ENCODE data around the gene RGS17. TPM values are rescaled to one million over a fixed set of nuclear protein-coding genes. Genes with fewer than 3 reads are reported as not detected.

RGS17 gene
- total and polyA plus RNA-seq, 2 of the 13 experiments (the other 11 are each of a cell fraction or from before 2014, with no cell fraction given): 0.04 TPM; not detected in 1

GRCh38 chr6:152983637-152984512, 147.2 kb downstream of the RGS17 start (continued):
- TF ChIP-seq ZBTB46 (CRISPR knock-in tag; IDR thresholded peaks at IDR 0.05; ENCODE audit: borderline replicate concordance): peak; percentile 51; the same call in 1 of the 2 replicates
- TF ChIP-seq ZNF646 (CRISPR knock-in tag; IDR thresholded peaks at IDR 0.05): no peak
- TF ChIP-seq MAZ (IDR thresholded peaks at IDR 0.05; ENCODE audit: borderline replicate concordance, low read depth, low read length): no peak
- TF ChIP-seq MAZ (CRISPR knock-in tag; IDR thresholded peaks at IDR 0.05; ENCODE audit: low read depth): no peak; the same call in 1 of the 2 replicates
- TF ChIP-seq KLF6 (CRISPR knock-in tag; IDR thresholded peaks at IDR 0.05): no peak
- peak; percentile 70 for TF ChIP-seq PHF20 (CRISPR knock-in tag; IDR thresholded peaks at IDR 0.05)
- TF ChIP-seq TBL1XR1 (IDR thresholded peaks at IDR 0.05; ENCODE audit: borderline replicate concordance, low read length, partially characterized antibody): no peak
- no peak for TF ChIP-seq SSRP1 (CRISPR knock-in tag; IDR thresholded peaks at IDR 0.05)
- TF ChIP-seq ZNF83 (CRISPR knock-in tag; IDR thresholded peaks at IDR 0.05; ENCODE audit: borderline replicate concordance): no peak; the same call in 1 of the 2 replicates
- no peak for TF ChIP-seq CEBPG (CRISPR knock-in tag; IDR thresholded peaks at IDR 0.05)
- no peak for TF ChIP-seq MIER3 (CRISPR knock-in tag; IDR thresholded peaks at IDR 0.05; ENCODE audit: borderline replicate concordance)
- TF ChIP-seq GFI1 (CRISPR knock-in tag; IDR thresholded peaks at IDR 0.05; ENCODE audit: borderline replicate concordance): peak; percentile 47
- TF ChIP-seq TOE1 (CRISPR knock-in tag; IDR thresholded peaks at IDR 0.05): no peak; the same call in 1 of the 2 replicates
- TF ChIP-seq, protein P1, sequence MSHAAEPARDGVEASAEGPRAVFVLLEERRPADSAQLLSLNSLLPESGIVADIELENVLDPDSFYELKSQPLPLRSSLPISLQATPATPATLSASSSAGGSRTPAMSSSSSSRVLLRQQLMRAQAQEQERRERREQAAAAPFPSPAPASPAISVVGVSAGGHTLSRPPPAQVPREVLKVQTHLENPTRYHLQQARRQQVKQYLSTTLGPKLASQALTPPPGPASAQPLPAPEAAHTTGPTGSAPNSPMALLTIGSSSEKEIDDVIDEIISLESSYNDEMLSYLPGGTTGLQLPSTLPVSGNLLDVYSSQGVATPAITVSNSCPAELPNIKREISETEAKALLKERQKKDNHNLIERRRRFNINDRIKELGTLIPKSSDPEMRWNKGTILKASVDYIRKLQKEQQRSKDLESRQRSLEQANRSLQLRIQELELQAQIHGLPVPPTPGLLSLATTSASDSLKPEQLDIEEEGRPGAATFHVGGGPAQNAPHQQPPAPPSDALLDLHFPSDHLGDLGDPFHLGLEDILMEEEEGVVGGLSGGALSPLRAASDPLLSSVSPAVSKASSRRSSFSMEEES (CRISPR knock-in tag; IDR thresholded peaks at IDR 0.05): no peak
- no peak for TF ChIP-seq DNMT3B (CRISPR knock-in tag; conservative IDR thresholded peaks at IDR 0.05)
- TF ChIP-seq ZNF878 (CRISPR knock-in tag; IDR thresholded peaks at IDR 0.05): no peak
- TF ChIP-seq PTBP1 (IDR thresholded peaks at IDR 0.05; ENCODE audit: low read depth, low read length, poor library complexity, severe bottlenecking): no peak
- TF ChIP-seq ZNF30 (CRISPR knock-in tag; IDR thresholded peaks at IDR 0.05): no peak; the same call in 1 of the 2 replicates
